GM13977 (cell line): Measurements from ENCODE around the gene NCR1.
"Not testable (repeated sequence)": the region's sequence is repeated elsewhere in the genome, so short reads cannot be mapped to it uniquely, and the experiment has no call there.

Experiments used
- DNase-seq: peaks from one replicate; pipeline ENCODE4 v3.0.0; 2012; ENCODE audit warnings: low spot score
- CTCF ChIP-seq: IDR thresholded peaks from 2 replicates; pipeline ENCODE4 v1.5.1; 2012; ENCODE audit warnings: mild to moderate bottlenecking, control low read depth; ENCODE audit not compliant: insufficient read depth; ENCODE audit errors: extremely low read depth, missing control alignments
- in situ Hi-C: fragments of 300-500 bp; cut with MboI; formaldehyde crosslinking; loops from one replicate; pipeline ENCODE4 v1.12.0; 2022; ENCODE audit warnings: low sequenced_read_pairs, low pct_unique_long_range_greater_than_20kb, mixed read lengths, inconsistent platforms; ENCODE audit not compliant: unreplicated experiment

Gene NCR1

GRCh38 chr19:54896036-54896435 is 9.9 kb upstream of the NCR1 start:
- no peak for TF ChIP-seq CTCF
- in situ Hi-C loops: no loop called here

GRCh38 chr19:54898685-54899084 is 7.3 kb upstream of the NCR1 start:
- DNase-seq, in situ Hi-C loops: not testable (repeated sequence)

More at GRCh38 chr19:54896036-54896435, 9.9 kb upstream of the NCR1 start:
- no peak for DNase-seq

GRCh38 chr19:54899646-54900045 is 6.3 kb upstream of the NCR1 start:
- in situ Hi-C loops: loop anchor here (25.0 kb wide), 1 partner anchor 412 kb away; no protein-coding TSS in a partner anchor

GRCh38 chr19:54901153-54901552 is 4.8 kb upstream of the NCR1 start:
- in situ Hi-C loops: loop anchor here (25.0 kb wide), 1 partner anchor 414 kb away; no protein-coding TSS in a partner anchor
- not testable (repeated sequence) for DNase-seq

More at GRCh38 chr19:54899646-54900045, 6.3 kb upstream of the NCR1 start:
- DNase-seq: not testable (repeated sequence)

GRCh38 chr19:54902061-54902460 is 3.9 kb upstream of the NCR1 start:
- no peak for TF ChIP-seq CTCF
- in situ Hi-C loops: loop anchor here (25.0 kb wide), 1 partner anchor 415 kb away; no protein-coding TSS in a partner anchor
- no peak for DNase-seq

- DNase-seq: no peak
- TF ChIP-seq CTCF: no peak
- in situ Hi-C loops: loop anchor here (25.0 kb wide), 1 partner anchor 416 kb away; no protein-coding TSS in a partner anchor
Observed at GRCh38 chr19:54903303-54903702, 2.6 kb upstream of the NCR1 start.

GRCh38 chr19:54904261-54904660 is 1.7 kb upstream of the NCR1 start:
- DNase-seq: not testable (repeated sequence)
- in situ Hi-C loops: loop anchor here (25.0 kb wide), 1 partner anchor 417 kb away; no protein-coding TSS in a partner anchor

- in situ Hi-C loops: loop anchor here (25.0 kb wide), 1 partner anchor 418 kb away; no protein-coding TSS in a partner anchor
- no peak for DNase-seq
- no peak for TF ChIP-seq CTCF
Observed at GRCh38 chr19:54905421-54905802, 536 bp upstream of the NCR1 start.

- in situ Hi-C loops: loop anchor here (25.0 kb wide), 1 partner anchor 420 kb away; no protein-coding TSS in a partner anchor
- no peak for TF ChIP-seq CTCF
- no peak for DNase-seq
Observed at GRCh38 chr19:54906819-54907218, 871 bp downstream of the NCR1 start.

- not testable (repeated sequence) for DNase-seq
- in situ Hi-C loops: loop anchor here (25.0 kb wide), 1 partner anchor 421 kb away; no protein-coding TSS in a partner anchor
Observed at GRCh38 chr19:54907899-54908298, 2.0 kb downstream of the NCR1 start.
